Measurements from ENCODE around the gene RIPPLY2. TPM values are rescaled to one million over a fixed set of nuclear protein-coding genes. Genes with fewer than 3 reads are reported as not detected.
A peak's percentile ranks its signal among the peaks of the same experiment; 100 is the strongest.

The RIPPLY2 gene
- total and polyA plus RNA-seq, 9 of the 15 experiments (the other 6 are each of a cell fraction or from before 2014, with no cell fraction given) = not detected

DNA sequence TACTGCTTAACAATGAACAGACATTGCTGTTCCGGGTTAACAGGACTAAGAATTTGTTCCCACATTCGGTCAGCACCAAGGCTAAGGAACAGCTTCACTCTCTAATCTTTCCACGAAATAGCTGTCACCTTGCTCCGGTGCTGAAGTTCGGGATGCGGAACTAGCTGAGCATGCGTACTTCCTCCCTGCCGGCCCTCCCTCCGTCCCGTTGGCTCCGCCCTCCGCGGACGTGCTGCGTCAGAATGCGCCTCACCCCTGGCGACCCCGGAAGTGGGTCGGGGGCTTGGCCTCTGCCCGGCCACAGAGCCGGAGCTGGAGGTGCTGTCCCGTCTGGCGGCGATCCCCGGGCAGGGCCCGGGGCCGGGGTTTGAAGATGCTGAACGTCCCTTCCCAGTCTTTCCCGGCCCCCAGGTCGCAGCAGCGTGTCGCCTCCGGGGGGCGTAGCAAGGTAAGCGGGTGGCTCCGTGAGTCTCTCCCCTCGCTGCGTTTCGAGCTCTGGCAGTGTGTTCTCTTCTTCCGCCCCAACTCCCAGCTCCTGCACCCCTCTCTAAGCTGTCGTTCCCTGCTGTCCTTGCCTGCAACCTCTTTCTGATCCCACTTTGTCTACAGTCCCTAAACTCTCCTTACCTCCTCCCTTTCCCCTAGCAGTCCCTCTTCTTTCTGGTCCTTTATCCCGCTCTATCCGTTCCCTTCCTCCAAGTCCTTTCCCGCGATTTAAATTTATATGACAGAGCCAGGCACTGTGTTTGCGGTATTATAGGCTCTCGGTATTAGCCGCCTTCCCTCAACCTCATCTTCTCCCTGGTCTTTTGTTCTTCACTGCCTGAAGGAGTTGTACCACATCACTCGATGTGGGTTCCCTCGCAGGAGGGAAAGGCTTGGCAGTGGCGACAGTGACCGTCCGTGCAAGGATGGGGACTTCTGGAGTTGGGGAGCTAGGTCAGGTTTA is 6.5 kb downstream of the RIPPLY2 start, which contains the start of gene CYB5R4 (continued):
- TF ChIP-seq HDAC8 (tag; IDR thresholded peaks at IDR 0.05) (peak; percentile 77; the same call in 1 of the 2 replicates), MCM7 (IDR thresholded peaks at IDR 0.05) (no peak), PCBP1 (IDR thresholded peaks at IDR 0.05; ENCODE audit: low read depth, low read length, poor library complexity, severe bottlenecking) (peak; percentile 38), ZKSCAN1 (IDR thresholded peaks at IDR 0.05; ENCODE audit: low read depth, low read length) (no peak), HEY1 (CRISPR knock-in tag; IDR thresholded peaks at IDR 0.05; ENCODE audit: borderline replicate concordance) (no peak), POU5F1 (IDR thresholded peaks at IDR 0.05; ENCODE audit: borderline replicate concordance, low read depth, low read length, partially characterized antibody) (no peak), MTA2 (IDR thresholded peaks at IDR 0.05; ENCODE audit: low read depth) (no peak), TEAD4 (IDR thresholded peaks at IDR 0.05; ENCODE audit: low read length) (peak; percentile 57), TEAD4 (CRISPR knock-in tag; IDR thresholded peaks at IDR 0.05; ENCODE audit: borderline replicate concordance) (peak; percentile 90), YY1 (IDR thresholded peaks at IDR 0.05; ENCODE audit: borderline replicate concordance in 1 of 3, control insufficient read depth in 1 of 3, extremely low read depth in 1 of 3, insufficient read depth in 3 of 3, insufficient read length in 1 of 3, insufficient replicate concordance in 2 of 3, low read depth in 1 of 3, low read length in 2 of 3) (peak in 1 of 3 experiments; percentile 34), MYBL2 (IDR thresholded peaks at IDR 0.05; ENCODE audit: low read depth) (no peak), MYBL2 (CRISPR knock-in tag; IDR thresholded peaks at IDR 0.05; ENCODE audit: borderline replicate concordance) (no peak), ATF1 (CRISPR knock-in tag; IDR thresholded peaks at IDR 0.05) (peak; percentile 65; the same call in 1 of the 2 replicates), ATF1 (tag; IDR thresholded peaks at IDR 0.05) (peak; percentile 95), HMG20A (CRISPR knock-in tag; conservative IDR thresholded peaks at IDR 0.05) (no peak), ZNF586 (CRISPR knock-in tag; conservative IDR thresholded peaks at IDR 0.05) (no peak), MEF2A (IDR thresholded peaks at IDR 0.05; ENCODE audit: control insufficient read depth, low read depth, low read length) (no peak)
- TF ChIP-seq, protein P1, sequence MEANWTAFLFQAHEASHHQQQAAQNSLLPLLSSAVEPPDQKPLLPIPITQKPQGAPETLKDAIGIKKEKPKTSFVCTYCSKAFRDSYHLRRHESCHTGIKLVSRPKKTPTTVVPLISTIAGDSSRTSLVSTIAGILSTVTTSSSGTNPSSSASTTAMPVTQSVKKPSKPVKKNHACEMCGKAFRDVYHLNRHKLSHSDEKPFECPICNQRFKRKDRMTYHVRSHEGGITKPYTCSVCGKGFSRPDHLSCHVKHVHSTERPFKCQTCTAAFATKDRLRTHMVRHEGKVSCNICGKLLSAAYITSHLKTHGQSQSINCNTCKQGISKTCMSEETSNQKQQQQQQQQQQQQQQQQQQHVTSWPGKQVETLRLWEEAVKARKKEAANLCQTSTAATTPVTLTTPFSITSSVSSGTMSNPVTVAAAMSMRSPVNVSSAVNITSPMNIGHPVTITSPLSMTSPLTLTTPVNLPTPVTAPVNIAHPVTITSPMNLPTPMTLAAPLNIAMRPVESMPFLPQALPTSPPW (CRISPR knock-in tag; IDR thresholded peaks at IDR 0.05) = peak; percentile 80
- TF ChIP-seq, protein P2, sequence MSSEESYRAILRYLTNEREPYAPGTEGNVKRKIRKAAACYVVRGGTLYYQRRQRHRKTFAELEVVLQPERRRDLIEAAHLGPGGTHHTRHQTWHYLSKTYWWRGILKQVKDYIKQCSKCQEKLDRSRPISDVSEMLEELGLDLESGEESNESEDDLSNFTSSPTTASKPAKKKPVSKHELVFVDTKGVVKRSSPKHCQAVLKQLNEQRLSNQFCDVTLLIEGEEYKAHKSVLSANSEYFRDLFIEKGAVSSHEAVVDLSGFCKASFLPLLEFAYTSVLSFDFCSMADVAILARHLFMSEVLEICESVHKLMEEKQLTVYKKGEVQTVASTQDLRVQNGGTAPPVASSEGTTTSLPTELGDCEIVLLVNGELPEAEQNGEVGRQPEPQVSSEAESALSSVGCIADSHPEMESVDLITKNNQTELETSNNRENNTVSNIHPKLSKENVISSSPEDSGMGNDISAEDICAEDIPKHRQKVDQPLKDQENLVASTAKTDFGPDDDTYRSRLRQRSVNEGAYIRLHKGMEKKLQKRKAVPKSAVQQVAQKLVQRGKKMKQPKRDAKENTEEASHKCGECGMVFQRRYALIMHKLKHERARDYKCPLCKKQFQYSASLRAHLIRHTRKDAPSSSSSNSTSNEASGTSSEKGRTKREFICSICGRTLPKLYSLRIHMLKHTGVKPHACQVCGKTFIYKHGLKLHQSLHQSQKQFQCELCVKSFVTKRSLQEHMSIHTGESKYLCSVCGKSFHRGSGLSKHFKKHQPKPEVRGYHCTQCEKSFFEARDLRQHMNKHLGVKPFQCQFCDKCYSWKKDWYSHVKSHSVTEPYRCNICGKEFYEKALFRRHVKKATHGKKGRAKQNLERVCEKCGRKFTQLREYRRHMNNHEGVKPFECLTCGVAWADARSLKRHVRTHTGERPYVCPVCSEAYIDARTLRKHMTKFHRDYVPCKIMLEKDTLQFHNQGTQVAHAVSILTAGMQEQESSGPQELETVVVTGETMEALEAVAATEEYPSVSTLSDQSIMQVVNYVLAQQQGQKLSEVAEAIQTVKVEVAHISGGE (CRISPR knock-in tag; IDR thresholded peaks at IDR 0.05) = peak in 1 of 3 experiments; percentile 86; a peak in 2 of 6 replicates
- TF ChIP-seq, protein P3, sequence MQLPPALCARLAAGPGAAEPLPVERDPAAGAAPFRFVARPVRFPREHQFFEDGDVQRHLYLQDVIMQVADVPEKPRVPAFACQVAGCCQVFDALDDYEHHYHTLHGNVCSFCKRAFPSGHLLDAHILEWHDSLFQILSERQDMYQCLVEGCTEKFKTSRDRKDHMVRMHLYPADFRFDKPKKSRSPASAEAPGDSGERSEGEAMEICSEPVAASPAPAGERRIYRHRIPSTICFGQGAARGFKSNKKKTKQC (CRISPR knock-in tag; IDR thresholded peaks at IDR 0.05) = peak; percentile 100
